Suprapubic skin (tissue), 4 donors: ENCODE data around the gene MLH3.

Experiments
- CTCF ChIP-seq, 2 donors: fragments of 200-600 bp in 1 of 2; fragments of 450-650 bp in 1 of 2; sonication (generic) in 1 of 2; IDR thresholded peaks; one replicate each; pipeline ENCODE4 v1.5.1; 2016 to 2019; ENCODE audit warnings: antibody characterized with exemption in 2 of 2, mild to moderate bottlenecking in 1 of 2, moderate library complexity in 1 of 2
- EP300 ChIP-seq: sonication (generic); formaldehyde crosslinking; IDR thresholded peaks from one replicate; pipeline ENCODE4 v1.6.1; 2017; ENCODE audit warnings: antibody characterized with exemption
- POLR2A ChIP-seq, 2 donors: fragments of 450-650 bp; IDR thresholded peaks; one replicate each; pipeline ENCODE4 v1.6.1; 2017; ENCODE audit warnings: antibody characterized with exemption in 2 of 2, mild to moderate bottlenecking in 2 of 2, moderate library complexity in 2 of 2
- POLR2AphosphoS5 ChIP-seq, 3 donors: sonication (generic); formaldehyde crosslinking; IDR thresholded peaks; one replicate each; pipeline ENCODE4 v1.6.1; 2017; ENCODE audit warnings: antibody characterized with exemption in 3 of 3

DNA sequence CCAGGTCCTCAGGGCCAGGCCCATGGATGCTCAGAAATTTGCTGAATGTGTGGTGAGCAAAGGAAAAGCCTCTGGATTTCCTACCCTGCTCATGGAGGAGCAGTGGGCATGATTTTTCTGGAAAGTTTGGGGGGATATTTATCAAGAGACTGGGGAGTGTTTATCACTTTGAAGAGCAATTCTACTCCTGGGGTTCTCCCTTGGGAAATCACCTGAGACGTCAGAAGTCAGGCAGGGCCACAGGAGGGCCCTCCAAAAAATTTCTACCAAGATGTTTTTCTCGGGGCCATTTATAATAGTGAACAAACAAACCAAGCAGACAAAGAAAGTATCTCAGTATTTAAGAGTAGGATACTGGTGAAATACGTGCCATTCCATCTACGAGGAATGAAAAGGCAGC lies 68.6 kb downstream of the MLH3 start:
- TF ChIP-seq POLR2AphosphoS5 (IDR thresholded peaks at IDR 0.05) (no peak), CTCF (IDR thresholded peaks at IDR 0.05) (no peak), POLR2A (IDR thresholded peaks at IDR 0.05) (no peak), EP300 (no peak)
